GM21360 (cell line): ENCODE measurements around the gene PRMT7.

ENCODE experiments used
- ATAC-seq: cut with Tn5 transposase; IDR thresholded peaks from one replicate; pipeline ENCODE4 v1.9.1; 2021; ENCODE audit warnings: mild to moderate bottlenecking, moderate library complexity; ENCODE audit not compliant: unreplicated experiment

PRMT7 gene

GRCh38 chr16:68387301-68387700, 76.5 kb downstream of the PRMT7 start:
- no peak for ATAC-seq

- ATAC-seq: no peak
These were observed 77.3 kb downstream of the PRMT7 start for GRCh38 chr16:68388124-68388523.

GRCh38 chr16:68389006-68389405, 78.2 kb downstream of the PRMT7 start:
- ATAC-seq: no peak

GRCh38 chr16:68389750-68390371, 79.0 kb downstream of the PRMT7 start:
- no peak for ATAC-seq

- no peak for ATAC-seq
These were observed 82.5 kb downstream of the PRMT7 start for GRCh38 chr16:68393333-68393732.

GRCh38 chr16:68395167-68395786, 84.5 kb downstream of the PRMT7 start:
- ATAC-seq: no peak

GRCh38 chr16:68395815-68396214, 85.0 kb downstream of the PRMT7 start:
- no peak for ATAC-seq

GRCh38 chr16:68396481-68396880, 85.7 kb downstream of the PRMT7 start:
- no peak for ATAC-seq

- ATAC-seq: no peak
These were observed 86.9 kb downstream of the PRMT7 start for GRCh38 chr16:68397710-68398201.

- no peak for ATAC-seq
These were observed 88.6 kb downstream of the PRMT7 start for GRCh38 chr16:68399456-68399855.

- ATAC-seq: no peak
These were observed 89.5 kb downstream of the PRMT7 start for GRCh38 chr16:68400083-68400923.

- ATAC-seq: no peak
These were observed 90.2 kb downstream of the PRMT7 start for GRCh38 chr16:68400924-68401460.

- no peak for ATAC-seq
These were observed 91.3 kb downstream of the PRMT7 start for GRCh38 chr16:68401871-68402747.

GRCh38 chr16:68402748-68403040, 91.9 kb downstream of the PRMT7 start:
- no peak for ATAC-seq

GRCh38 chr16:68403177-68403576, 92.4 kb downstream of the PRMT7 start:
- no peak for ATAC-seq

GRCh38 chr16:68403704-68404103, 92.9 kb downstream of the PRMT7 start:
- no peak for ATAC-seq

- no peak for ATAC-seq
These were observed 94.0 kb downstream of the PRMT7 start for GRCh38 chr16:68404736-68405345.

GRCh38 chr16:68406458-68407152, 95.8 kb downstream of the PRMT7 start:
- ATAC-seq: no peak
